ENCODE measurements around the gene ERG. TPM values are rescaled to one million over a fixed set of nuclear protein-coding genes. Genes with fewer than 3 reads are reported as not detected.

ERG gene
- total and polyA plus RNA-seq, 2 of the 8 experiments (the other 6 are each of a cell fraction or from before 2014, with no cell fraction given): 1.0 to 3.0 TPM

- TF ChIP-seq CHD7 (IDR thresholded peaks at IDR 0.05; ENCODE audit: insufficient replicate concordance, low read length) (no peak), ATF3 (IDR thresholded peaks at IDR 0.05; ENCODE audit: insufficient read depth, low read depth, low read length) (no peak), CTCF (IDR thresholded peaks at IDR 0.05; ENCODE audit: control extremely low read depth in 1 of 3, insufficient read depth in 1 of 3, low read depth in 1 of 3, low read length in 3 of 3) (0 out of 4 replicates have a peak, but pooled peaks of 1 of the 3 experiments have one; percentile 16), EGR1 (IDR thresholded peaks at IDR 0.05; ENCODE audit: borderline replicate concordance, low read depth, low read length) (no peak), ZNF274 (IDR thresholded peaks at IDR 0.05; ENCODE audit: borderline replicate concordance, extremely low read depth, low read length) (no peak), SIRT6 (IDR thresholded peaks at IDR 0.05; ENCODE audit: low read length) (no peak), RXRA (IDR thresholded peaks at IDR 0.05; ENCODE audit: insufficient read depth, low read depth, low read length) (no peak)
Measured at GRCh38 chr21:38511662-38512243, 13.5 kb upstream of the ERG start (continued).

Data from H1 (cell line).